ENCODE measurements around the gene VILL. TPM values are rescaled to one million over a fixed set of nuclear protein-coding genes. Genes with fewer than 3 reads are reported as not detected.

Gene VILL
- total and polyA plus RNA-seq, 2 of the 8 experiments (the other 6 are each of a cell fraction or from before 2014, with no cell fraction given): 4.1 to 4.2 TPM

- H3K4me2 ChIP-seq (ENCODE audit: insufficient read depth in 1 of 2, low read depth in 2 of 2, low read length in 2 of 2): no peak overlapping the region
- DNase-seq (ENCODE audit: low read depth in 1 of 2, low spot score in 2 of 2): peak in 1 of 2 experiments; percentile 30
- H3K79me2 ChIP-seq (ENCODE audit: control insufficient read depth in 1 of 2, insufficient read depth in 2 of 2, low read length in 2 of 2): no peaks in the 10 kb centered on the region
- H2BK120ac ChIP-seq (replicated peaks; ENCODE audit: low read depth, low read length): no peak overlapping the region
- no peak overlapping the region for H3K27ac ChIP-seq (ENCODE audit: low read depth, low read length)
- no peaks in the 10 kb centered on the region for H3K9me3 ChIP-seq (ENCODE audit: insufficient read depth in 2 of 2, low read depth in 1 of 2, low read length in 1 of 2)
- H3K27me3 ChIP-seq (replicated peaks in 1 of 4; ENCODE audit: control insufficient read depth in 3 of 4, extremely low read depth in 1 of 4, insufficient read depth in 3 of 4, low read length in 3 of 4): no peaks in the 10 kb centered on the region
- H2BK12ac ChIP-seq (ENCODE audit: low read depth, low read length): no peak overlapping the region
- H3K4me3 ChIP-seq (ENCODE audit: extremely low read depth in 1 of 4, insufficient read depth in 2 of 4, low read depth in 3 of 4, low read length in 4 of 4): no peak overlapping the region
- no peak overlapping the region for H3K14ac ChIP-seq (ENCODE audit: insufficient read length)
- H3K18ac ChIP-seq (ENCODE audit: extremely low read depth, low read length): no peak overlapping the region
- H4K91ac ChIP-seq (replicated peaks; ENCODE audit: insufficient read length, low read length): no peak overlapping the region
- no peak overlapping the region for H4K8ac ChIP-seq (ENCODE audit: extremely low read depth, insufficient read depth, low read length)
- 73% methylated on average over 2 of the region's 2 CpGs; no CpG with 5 or more reads in 1 of the 2 experiments for WGBS, 2 experiments (ENCODE audit: extremely low coverage in 1 of 2, insufficient coverage in 1 of 2, insufficient read length in 1 of 2, insufficient replicate concordance in 2 of 2, low coverage in 1 of 2, low lambda C conversion rate in 2 of 2, missing lambda C conversion rate in 1 of 2)
- no peak overlapping the region for H3K23ac ChIP-seq (ENCODE audit: insufficient read length)
- no peak overlapping the region for H2AFZ ChIP-seq (ENCODE audit: low read length)
- no peak overlapping the region for H2BK20ac ChIP-seq (ENCODE audit: low read length)
- no peak for FAIRE-seq
- no peak overlapping the region for H2AK5ac ChIP-seq (ENCODE audit: low read depth, low read length)
- no peak overlapping the region for H3K4ac ChIP-seq (replicated peaks; ENCODE audit: insufficient read length, low read depth, low read length)
- H3K23me2 ChIP-seq (ENCODE audit: low read depth, low read length): no peaks in the 10 kb centered on the region
- peaks cover 0 to 3% of the 10 kb centered on the region in 2 experiments for H4K20me1 ChIP-seq (replicated peaks in 1 of 2; ENCODE audit: control insufficient read depth in 1 of 2, insufficient read depth in 2 of 2, low read length in 2 of 2)
- no peak overlapping the region for H2BK5ac ChIP-seq (ENCODE audit: low read depth, low read length)
- H3K36me3 ChIP-seq (ENCODE audit: control insufficient read depth in 2 of 4, insufficient read depth in 4 of 4, low read length in 3 of 4): no peaks in the 10 kb centered on the region
- H3K56ac ChIP-seq (replicated peaks; ENCODE audit: insufficient read length, low read depth, low read length): no peak overlapping the region
- H3K4me1 ChIP-seq (replicated peaks in 1 of 4; ENCODE audit: control insufficient read depth in 3 of 4, insufficient read depth in 4 of 4, low read length in 3 of 4): peaks cover 0 to 6% (median 2%) of the 10 kb centered on the region in 4 experiments; a peak in 3 of 7 replicates
- no peak overlapping the region for H4K5ac ChIP-seq (ENCODE audit: insufficient read length, low read depth, low read length)
- no peaks in the 10 kb centered on the region; the same call in 1 of the 2 replicates for H3K79me1 ChIP-seq (ENCODE audit: low read depth, low read length)
- ChIA-PET CTCF (ENCODE audit: partially characterized antibody) (interaction anchor here (0.7 to 3.0 kb wide), 7 partner anchors 10 to 51 kb away, joined by 3 to 13 read pairs (median 3); no protein-coding TSS in a partner anchor), POLR2A (ENCODE audit: partially characterized antibody) (interaction anchor here (0.6 kb wide), 1 partner anchor 52 kb away, joined by 3 read pairs; no protein-coding TSS in a partner anchor)
- no peak overlapping the region for H2BK15ac ChIP-seq (ENCODE audit: low read length)
- H3K9ac ChIP-seq (replicated peaks in 1 of 4; ENCODE audit: extremely low read depth in 1 of 4, low read depth in 3 of 4, low read length in 3 of 4): no peak overlapping the region
- TF ChIP-seq SIRT6 (IDR thresholded peaks at IDR 0.05; ENCODE audit: low read length): no peak
- TF ChIP-seq POLR2A (IDR thresholded peaks at IDR 0.05; ENCODE audit: control extremely low read depth in 1 of 2, low read depth in 2 of 2, low read length in 2 of 2): no peak
- no peak for TF ChIP-seq USF2 (IDR thresholded peaks at IDR 0.05; ENCODE audit: low read length)
- no peak for TF ChIP-seq POU5F1 (IDR thresholded peaks at IDR 0.05; ENCODE audit: low read depth, low read length)
- no peak for TF ChIP-seq RBBP5 (IDR thresholded peaks at IDR 0.05; ENCODE audit: borderline replicate concordance, low read depth, low read length)
- no peak for TF ChIP-seq JUND (IDR thresholded peaks at IDR 0.05; ENCODE audit: low read length)
- no peak for TF ChIP-seq POLR2AphosphoS5 (IDR thresholded peaks at IDR 0.05; ENCODE audit: low read depth, low read length)
- no peak for TF ChIP-seq KDM5A (IDR thresholded peaks at IDR 0.05; ENCODE audit: low read length)
- TF ChIP-seq, protein P1, sequence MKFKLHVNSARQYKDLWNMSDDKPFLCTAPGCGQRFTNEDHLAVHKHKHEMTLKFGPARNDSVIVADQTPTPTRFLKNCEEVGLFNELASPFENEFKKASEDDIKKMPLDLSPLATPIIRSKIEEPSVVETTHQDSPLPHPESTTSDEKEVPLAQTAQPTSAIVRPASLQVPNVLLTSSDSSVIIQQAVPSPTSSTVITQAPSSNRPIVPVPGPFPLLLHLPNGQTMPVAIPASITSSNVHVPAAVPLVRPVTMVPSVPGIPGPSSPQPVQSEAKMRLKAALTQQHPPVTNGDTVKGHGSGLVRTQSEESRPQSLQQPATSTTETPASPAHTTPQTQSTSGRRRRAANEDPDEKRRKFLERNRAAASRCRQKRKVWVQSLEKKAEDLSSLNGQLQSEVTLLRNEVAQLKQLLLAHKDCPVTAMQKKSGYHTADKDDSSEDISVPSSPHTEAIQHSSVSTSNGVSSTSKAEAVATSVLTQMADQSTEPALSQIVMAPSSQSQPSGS (IDR thresholded peaks at IDR 0.05; ENCODE audit: low read length): no peak
- TF ChIP-seq NRF1 (IDR thresholded peaks at IDR 0.05; ENCODE audit: low read depth, low read length): no peak
- TF ChIP-seq SP1 (IDR thresholded peaks at IDR 0.05; ENCODE audit: low read depth, low read length): no peak
- no peak for TF ChIP-seq KDM4A (IDR thresholded peaks at IDR 0.05; ENCODE audit: low read depth, low read length, severe bottlenecking)
Measured at GRCh38 chr3:37944391-37944842, 46.2 kb upstream of the VILL start.
